HepG2 (cell line): ENCODE data around the gene CTRL. TPM values are rescaled to one million over a fixed set of nuclear protein-coding genes. Genes with fewer than 3 reads are reported as not detected.

Experiments
- BCL6 ChIP-seq: IDR thresholded peaks from 2 replicates; pipeline ENCODE4 v1.6.1; 2016; ENCODE audit warnings: missing genetic modification reagents, missing compliant biosample characterization
- ELF3 ChIP-seq: IDR thresholded peaks from 2 replicates; pipeline ENCODE4 v1.6.1; 2016; ENCODE audit warnings: missing genetic modification reagents, missing compliant biosample characterization
- EP300 ChIP-seq, 3 experiments: sonication (generic) in 1 of 3; formaldehyde crosslinking in 1 of 3; IDR thresholded peaks; 2 replicates each; pipeline versions ENCODE4 v1.5.1 to v1.6.1; 2011 to 2020; ENCODE audit warnings: low read depth in 2 of 3, low read length in 2 of 3, borderline replicate concordance in 1 of 3, improper control_type of control experiment in 1 of 3, mild to moderate bottlenecking in 1 of 3, missing genetic modification reagents in 1 of 3, moderate library complexity in 1 of 3
- HOXA5 ChIP-seq: sonication (generic); formaldehyde crosslinking; IDR thresholded peaks from 2 replicates; pipeline ENCODE4 v1.4.0; 2020; ENCODE audit warnings: missing genetic modification reagents
- LCORL ChIP-seq, 2 experiments: fragments of 450-650 bp in 1 of 2; sonication (generic) in 1 of 2; formaldehyde crosslinking in 1 of 2; IDR thresholded peaks; 2 replicates each; pipeline versions ENCODE4 v1.5.0 to v1.6.1; 2017 to 2020; ENCODE audit warnings: antibody characterized with exemption in 1 of 2, missing genetic modification reagents in 1 of 2
- MXD4 ChIP-seq: IDR thresholded peaks from 2 replicates; pipeline ENCODE4 v1.6.1; 2016; ENCODE audit warnings: mild to moderate bottlenecking, missing biosample characterization, missing genetic modification reagents
- NFKBIZ ChIP-seq: IDR thresholded peaks from 2 replicates; pipeline ENCODE4 v1.6.1; 2018; ENCODE audit warnings: missing genetic modification reagents, missing compliant biosample characterization
- NFYB ChIP-seq: sonication (generic); formaldehyde crosslinking; IDR thresholded peaks from 2 replicates; pipeline ENCODE4 v1.4.0; 2020; ENCODE audit warnings: missing genetic modification reagents
- NR2F6 ChIP-seq, 2 experiments: IDR thresholded peaks; 2 replicates each; pipeline ENCODE4 v1.6.1; 2016; ENCODE audit warnings: antibody characterized with exemption in 1 of 2, mild to moderate bottlenecking in 1 of 2
- RARA ChIP-seq: IDR thresholded peaks from 2 replicates; pipeline ENCODE4 v1.6.1; 2016; ENCODE audit warnings: missing genetic modification reagents, missing compliant biosample characterization
- REL ChIP-seq: sonication (generic); formaldehyde crosslinking; conservative IDR thresholded peaks from 2 replicates; pipeline ENCODE4 v1.8.0; 2022; ENCODE audit warnings: mild to moderate bottlenecking, missing genetic modification reagents, moderate library complexity
- RNF2 ChIP-seq: fragments of 450-650 bp; conservative IDR thresholded peaks from 2 replicates; pipeline ENCODE4 v1.6.1; 2016; ENCODE audit warnings: low read depth
- SAFB2 ChIP-seq: sonication (generic); formaldehyde crosslinking; IDR thresholded peaks from 2 replicates; pipeline ENCODE4 v1.5.1; 2020; ENCODE audit warnings: missing genetic modification reagents, low read depth, mild to moderate bottlenecking, borderline replicate concordance
- SP1 ChIP-seq, 2 experiments: fragments of 450-650 bp in 1 of 2; sonication (generic) in 1 of 2; formaldehyde crosslinking in 1 of 2; IDR thresholded peaks; 2 replicates each; pipeline versions ENCODE4 v1.4.0 to v1.6.1; 2016 to 2020; ENCODE audit warnings: missing genetic modification reagents in 1 of 2
- TOPORS ChIP-seq: sonication (generic); formaldehyde crosslinking; IDR thresholded peaks from 2 replicates; pipeline ENCODE4 v1.8.0; 2023; ENCODE audit warnings: mild to moderate bottlenecking, missing genetic modification reagents
- TP53 ChIP-seq: sonication (generic); formaldehyde crosslinking; conservative IDR thresholded peaks from 2 replicates; pipeline ENCODE4 v1.4.0; 2020; ENCODE audit warnings: missing genetic modification reagents
- ZNF34 ChIP-seq: sonication (generic); formaldehyde crosslinking; IDR thresholded peaks from 2 replicates; pipeline ENCODE4 v1.4.0; 2020; ENCODE audit warnings: mild to moderate bottlenecking, missing genetic modification reagents, borderline replicate concordance
- ZZZ3 ChIP-seq: sonication (generic); formaldehyde crosslinking; IDR thresholded peaks from 2 replicates; pipeline ENCODE4 v1.4.0; 2020; ENCODE audit warnings: missing genetic modification reagents, mild to moderate bottlenecking, borderline replicate concordance
- polyA plus RNA-seq, 8 experiments: library from polyadenylated mRNA; depleted of rRNA in 3 of 8; stranded (reverse) in 7 of 8; unstranded in 1 of 8; fragments of >200 nt; fragmentation: Illumina TruSeq in 4 of 8; extraction: Trizol in 4 of 8; gene quantifications; 2 replicates each; pipeline versions ENCODE4 v1.2.1 to v1.2.3, GENCODE V29; 2011 to 2016; ENCODE audit warnings: low read depth in 4 of 8, missing spikeins in 1 of 8, mixed read lengths in 1 of 8; ENCODE audit not compliant: insufficient read depth in 1 of 8
- total RNA-seq, 5 experiments: library from RNA; depleted of rRNA; stranded (reverse); fragments of >200 nt; fragmentation: Illumina TruSeq; extraction: Trizol; gene quantifications; 2 replicates each; pipeline ENCODE4 v1.2.3, GENCODE V29; 2016; ENCODE audit warnings: low read depth in 1 of 5
- TF ChIP-seq, protein P1 (sequence below): sonication (generic); formaldehyde crosslinking; IDR thresholded peaks from 2 replicates; pipeline ENCODE4 v1.5.1; 2020; ENCODE audit warnings: missing genetic modification reagents, mild to moderate bottlenecking, borderline replicate concordance
- TF ChIP-seq, protein P2 (sequence below): sonication (generic); formaldehyde crosslinking; IDR thresholded peaks from 2 replicates; pipeline ENCODE4 v1.5.0; 2020; ENCODE audit warnings: missing genetic modification reagents, mild to moderate bottlenecking, borderline replicate concordance
- TF ChIP-seq, protein P3 (sequence below): sonication (generic); formaldehyde crosslinking; IDR thresholded peaks from 2 replicates; pipeline ENCODE4 v1.9.0; 2022; ENCODE audit warnings: missing genetic modification reagents, mild to moderate bottlenecking, borderline replicate concordance

Gene CTRL
- total and polyA plus RNA-seq, 2 of the 13 experiments (the other 11 are each of a cell fraction or from before 2014, with no cell fraction given): 1.9 to 2.7 TPM

DNA sequence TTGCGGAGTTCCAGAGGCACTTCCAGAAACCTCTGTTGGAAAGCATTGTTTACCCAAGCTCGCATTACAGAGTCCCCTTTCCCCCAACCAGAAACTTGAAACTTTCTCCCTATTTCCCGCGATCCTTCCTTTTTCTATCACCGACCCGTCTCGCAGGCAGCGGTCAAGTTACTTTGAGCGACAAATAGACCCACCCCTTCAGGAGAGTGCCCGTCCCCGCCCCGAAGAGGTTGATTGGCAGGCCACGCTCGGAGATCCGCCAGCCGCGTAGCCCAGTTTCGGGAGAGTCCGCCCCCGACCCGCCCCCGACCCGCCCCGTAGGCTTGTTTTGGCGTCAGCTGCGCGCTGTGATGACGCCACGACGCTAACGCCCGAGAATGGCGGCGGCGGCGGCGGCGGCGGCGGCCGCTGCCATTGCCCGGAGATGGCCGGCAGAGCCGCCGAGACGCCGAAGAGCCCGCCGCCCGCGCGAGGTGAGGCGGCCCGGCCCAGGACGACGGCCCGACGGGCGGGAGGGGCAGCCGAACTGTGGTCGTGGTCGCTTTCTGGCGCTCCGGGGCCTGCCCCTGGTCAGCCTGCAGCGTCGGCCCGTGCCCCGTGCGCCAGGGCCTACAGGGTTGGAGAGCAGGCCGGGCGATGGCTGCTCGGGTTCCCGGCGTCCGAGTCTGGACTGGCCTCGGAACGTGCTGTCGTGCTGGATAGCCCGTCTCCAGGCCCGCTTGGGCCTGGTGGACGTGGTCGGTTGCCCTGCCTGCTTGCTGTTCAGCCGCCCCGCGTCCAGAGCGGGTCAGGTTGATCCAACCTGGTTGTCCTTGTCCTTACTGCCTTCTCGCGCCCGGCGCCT is 38.5 kb downstream of the CTRL start, which contains the start of gene PSKH1 (continued):
- TF ChIP-seq ZNF34 (CRISPR knock-in tag) (peak; percentile 30; the same call in 1 of the 2 replicates), BCL6 (CRISPR knock-in tag) (no peak), NR2F6 (IDR thresholded peaks at IDR 0.05) (no peak), NR2F6 (CRISPR knock-in tag; IDR thresholded peaks at IDR 0.05) (no peak), SP1 (IDR thresholded peaks at IDR 0.05) (no peak), SP1 (CRISPR knock-in tag; IDR thresholded peaks at IDR 0.05) (peak; percentile 96), REL (CRISPR knock-in tag) (0 out of 2 replicates have a peak, but pooled peaks have one; percentile 33), LCORL (IDR thresholded peaks at IDR 0.05) (peak; percentile 21; the same call in 1 of the 2 replicates), LCORL (CRISPR knock-in tag; IDR thresholded peaks at IDR 0.05) (no peak), TOPORS (CRISPR knock-in tag) (no peak), HOXA5 (CRISPR knock-in tag) (0 out of 2 replicates have a peak, but pooled peaks have one; percentile 51), ELF3 (CRISPR knock-in tag) (peak; percentile 9; the same call in 1 of the 2 replicates), NFKBIZ (CRISPR knock-in tag) (no peak), EP300 (IDR thresholded peaks at IDR 0.05; ENCODE audit: low read depth in 2 of 2, low read length in 2 of 2) (no peak), EP300 (CRISPR knock-in tag; IDR thresholded peaks at IDR 0.05; ENCODE audit: borderline replicate concordance) (no peak), RNF2 (no peak), ZZZ3 (peak; percentile 78; the same call in 1 of the 2 replicates), MXD4 (CRISPR knock-in tag) (0 out of 2 replicates have a peak, but pooled peaks have one; percentile 19), RARA (0 out of 2 replicates have a peak, but pooled peaks have one; percentile 9), TP53 (CRISPR knock-in tag) (0 out of 2 replicates have a peak, but pooled peaks have one; percentile 80), NFYB (CRISPR knock-in tag) (peak; percentile 83), SAFB2 (CRISPR knock-in tag) (peak; percentile 67; the same call in 1 of the 2 replicates)
- TF ChIP-seq, protein P1, sequence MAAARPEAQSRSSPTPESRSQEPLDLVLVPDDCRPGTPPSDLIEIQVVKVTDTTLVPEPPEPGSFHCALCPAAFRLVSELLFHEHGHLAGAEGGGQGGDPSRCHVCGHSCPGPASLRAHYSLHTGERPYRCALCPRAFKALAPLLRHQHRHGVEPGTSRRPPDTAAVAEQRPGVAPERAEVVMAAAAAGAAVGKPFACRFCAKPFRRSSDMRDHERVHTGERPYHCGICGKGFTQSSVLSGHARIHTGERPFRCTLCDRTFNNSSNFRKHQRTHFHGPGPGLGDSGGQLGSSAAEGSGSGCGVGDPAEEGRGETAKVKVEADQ (CRISPR knock-in tag): peak; percentile 53; the same call in 1 of the 2 replicates
- TF ChIP-seq, protein P2, sequence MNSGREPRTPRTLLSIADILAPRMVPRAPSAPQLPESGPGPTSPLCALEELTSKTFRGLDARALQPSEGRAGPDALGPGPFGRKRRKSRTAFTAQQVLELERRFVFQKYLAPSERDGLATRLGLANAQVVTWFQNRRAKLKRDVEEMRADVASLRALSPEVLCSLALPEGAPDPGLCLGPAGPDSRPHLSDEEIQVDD (CRISPR knock-in tag): 0 out of 2 replicates have a peak, but pooled peaks have one; percentile 87
- TF ChIP-seq, protein P3, sequence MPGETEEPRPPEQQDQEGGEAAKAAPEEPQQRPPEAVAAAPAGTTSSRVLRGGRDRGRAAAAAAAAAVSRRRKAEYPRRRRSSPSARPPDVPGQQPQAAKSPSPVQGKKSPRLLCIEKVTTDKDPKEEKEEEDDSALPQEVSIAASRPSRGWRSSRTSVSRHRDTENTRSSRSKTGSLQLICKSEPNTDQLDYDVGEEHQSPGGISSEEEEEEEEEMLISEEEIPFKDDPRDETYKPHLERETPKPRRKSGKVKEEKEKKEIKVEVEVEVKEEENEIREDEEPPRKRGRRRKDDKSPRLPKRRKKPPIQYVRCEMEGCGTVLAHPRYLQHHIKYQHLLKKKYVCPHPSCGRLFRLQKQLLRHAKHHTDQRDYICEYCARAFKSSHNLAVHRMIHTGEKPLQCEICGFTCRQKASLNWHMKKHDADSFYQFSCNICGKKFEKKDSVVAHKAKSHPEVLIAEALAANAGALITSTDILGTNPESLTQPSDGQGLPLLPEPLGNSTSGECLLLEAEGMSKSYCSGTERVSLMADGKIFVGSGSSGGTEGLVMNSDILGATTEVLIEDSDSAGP (CRISPR knock-in tag): peak; percentile 76; the same call in 1 of the 2 replicates
